COLO668 (cell line): ENCODE measurements around the gene DMBT1.

ENCODE experiments used
- DNase-seq: peaks from one replicate; lab custom pipeline; 2025; ENCODE audit not compliant: unreplicated experiment; lab: John Stamatoyannopoulos, UW

DMBT1 gene

DNA sequence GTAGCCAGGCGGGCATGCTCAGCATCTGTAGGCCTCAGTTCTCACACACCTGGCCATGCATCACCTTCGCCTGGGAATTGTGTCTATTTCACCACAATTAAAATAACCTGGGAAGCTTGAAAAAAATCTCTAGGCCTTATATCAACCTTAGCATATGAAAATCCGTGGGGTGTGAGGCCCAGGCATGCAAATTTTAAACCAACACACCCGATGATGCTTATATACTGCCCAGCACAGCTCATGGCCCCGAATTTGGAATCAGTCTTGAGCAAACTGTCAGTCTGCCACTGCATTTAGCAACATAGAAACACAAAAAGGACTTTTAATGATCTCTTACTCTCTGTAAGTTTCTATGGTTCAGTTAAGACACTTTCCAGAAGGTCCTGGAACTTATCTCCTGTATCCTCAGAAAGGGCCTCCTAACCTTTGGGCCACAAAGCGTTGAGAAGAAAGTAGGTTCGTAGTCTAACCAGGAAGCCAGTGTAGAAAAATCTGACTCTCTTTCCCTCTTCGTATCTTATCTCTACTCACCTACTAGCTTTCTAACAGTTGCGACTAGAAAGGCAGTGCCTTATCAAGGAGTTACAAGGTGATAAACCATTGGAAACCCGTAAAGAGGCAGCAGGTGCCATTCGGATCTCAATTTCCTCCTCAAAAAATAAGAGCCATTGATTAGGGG, 12.0 kb upstream of the DMBT1 start:
- no peak for DNase-seq

DNA sequence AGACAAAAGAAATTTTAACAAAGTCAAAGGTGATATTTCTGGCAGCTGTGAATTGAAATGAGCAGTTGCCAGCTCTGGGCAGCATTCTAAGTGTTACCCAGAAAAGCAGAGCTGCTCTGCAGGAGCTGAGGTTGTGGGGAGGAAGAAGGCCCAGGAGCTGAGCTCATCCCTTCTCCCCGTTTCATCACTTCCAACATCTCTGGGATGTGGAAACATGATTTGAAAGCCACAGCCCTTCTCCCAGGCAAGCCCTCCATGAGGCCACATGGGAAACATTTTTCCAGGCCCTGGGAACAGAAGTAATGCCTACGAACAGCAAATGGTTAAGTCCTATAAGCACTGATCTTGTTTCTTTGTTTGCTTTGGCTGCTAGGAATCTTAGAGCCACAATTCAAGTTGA, 10.9 kb upstream of the DMBT1 start:
- DNase-seq, result no peak

DNA sequence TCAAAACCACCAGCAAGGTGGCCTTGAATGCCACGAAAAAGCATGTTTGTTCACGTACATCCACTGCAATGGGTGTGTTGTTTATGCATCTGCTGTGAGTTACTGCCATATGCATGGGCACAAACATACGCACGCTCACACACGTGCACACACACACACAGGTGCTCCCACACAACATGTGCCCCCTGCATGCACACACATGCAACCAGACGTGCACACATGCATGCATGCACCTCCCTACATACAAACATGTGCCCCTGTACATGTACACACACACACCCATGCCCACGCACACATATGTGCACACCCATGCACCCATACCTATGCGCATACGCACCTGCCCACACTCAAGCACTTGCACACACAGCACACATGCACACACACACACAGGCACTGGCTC, 10.1 kb upstream of the DMBT1 start:
- DNase-seq, result no peak

DNA sequence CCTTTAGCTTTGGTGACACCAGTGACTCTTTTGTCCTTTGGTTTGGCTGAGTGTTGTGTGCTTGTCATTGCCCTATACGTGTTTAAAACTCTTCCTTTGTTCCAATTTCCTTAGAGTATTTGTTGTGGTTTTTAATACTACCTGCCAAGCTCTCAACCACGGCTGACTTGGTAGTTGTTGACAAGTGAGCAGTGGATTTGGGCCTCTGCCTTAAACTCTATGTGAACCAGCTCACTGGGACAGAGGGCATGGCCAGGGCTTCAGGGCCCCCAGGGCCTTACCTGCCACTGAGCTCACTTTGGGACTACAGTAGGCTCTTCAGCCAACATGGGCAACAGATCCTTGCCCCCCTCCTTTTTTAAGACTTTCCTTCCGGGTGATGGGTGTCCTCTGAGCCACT, 9.6 kb upstream of the DMBT1 start:
- DNase-seq, result no peak

DNA sequence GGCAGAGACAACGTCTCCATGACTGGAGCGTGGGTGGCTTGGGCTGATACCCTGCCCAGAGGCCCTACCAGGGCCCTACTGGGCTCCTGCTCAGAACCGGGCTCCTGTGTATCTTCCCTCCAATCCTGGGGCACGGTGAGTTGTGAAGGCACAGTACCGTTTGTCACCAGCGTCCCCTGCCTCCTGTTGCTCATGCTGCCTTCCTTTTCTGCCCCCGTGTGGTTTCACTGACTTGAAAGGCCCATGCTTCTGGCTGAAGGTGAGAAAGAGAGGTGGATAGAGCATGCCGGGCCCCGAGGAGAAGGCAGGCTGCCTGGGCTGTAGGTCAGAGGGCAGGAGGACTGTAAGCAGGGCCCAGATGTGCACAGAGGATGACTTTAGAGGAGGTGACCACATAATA, 9.1 kb upstream of the DMBT1 start:
- no peak for DNase-seq

GRCh38 chr10:122553341-122553740, 7.2 kb upstream of the DMBT1 start:
- no peak for DNase-seq

DNA sequence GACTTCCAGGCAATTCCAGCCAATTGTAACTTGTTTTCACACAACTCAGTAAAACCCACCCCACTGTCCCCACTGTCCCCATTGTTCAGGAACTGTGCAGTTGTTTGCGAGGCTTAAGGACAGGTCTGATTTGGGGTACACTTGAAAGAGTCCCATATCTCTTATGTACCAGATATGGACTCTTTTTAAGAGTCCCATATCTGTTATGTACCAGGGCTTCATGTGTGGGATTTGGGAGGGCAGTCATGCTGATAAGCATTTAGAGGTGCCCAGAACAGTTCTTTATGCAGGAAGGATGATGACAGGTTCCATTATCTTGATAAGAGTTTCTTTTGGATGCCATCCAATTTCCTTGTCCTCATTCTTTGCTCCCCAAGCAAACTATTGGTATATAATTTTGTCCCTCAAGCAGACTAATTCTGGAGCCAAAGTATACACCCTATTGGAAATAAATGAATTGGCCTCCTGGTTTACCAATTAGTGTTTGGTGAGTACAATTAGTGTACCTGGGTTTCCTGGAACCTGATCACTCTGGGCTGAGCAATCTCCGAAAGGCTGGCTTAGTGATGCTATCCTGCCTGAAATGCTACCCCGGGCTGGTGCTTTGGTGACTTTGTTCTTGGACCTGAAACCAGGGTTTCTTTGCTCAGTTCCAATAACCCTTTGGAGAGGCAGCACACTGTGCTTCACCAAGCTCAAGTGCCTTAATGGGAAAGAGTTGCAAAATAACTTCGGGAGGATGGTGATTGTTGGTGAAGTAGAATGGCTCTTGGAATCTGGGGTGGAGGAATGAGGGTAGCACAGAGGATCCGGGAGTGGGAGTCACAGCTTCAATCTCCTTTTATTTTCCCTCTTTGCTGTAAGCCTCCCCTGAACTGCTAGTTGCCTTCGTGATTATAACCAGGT, 6.2 kb upstream of the DMBT1 start:
- no peak for DNase-seq

DNA sequence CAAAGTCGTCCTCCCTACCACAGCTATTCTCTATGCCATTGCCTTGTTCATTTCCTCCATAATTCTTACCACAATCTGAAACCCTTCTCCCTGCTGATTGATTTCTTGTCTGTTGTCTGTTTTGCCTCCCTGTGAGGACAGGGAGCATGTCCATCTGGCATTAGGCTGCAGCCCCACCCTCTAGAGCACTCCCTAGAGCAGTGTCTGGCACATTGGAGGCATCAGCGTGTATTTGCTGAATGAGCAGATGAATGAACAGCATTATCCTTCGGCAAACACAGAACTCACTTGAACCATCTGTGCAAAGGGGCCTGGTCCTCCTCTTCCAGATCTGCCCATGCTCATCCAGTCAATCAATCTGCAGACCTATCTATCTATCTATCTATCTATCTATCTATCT, 5.1 kb upstream of the DMBT1 start:
- peak; percentile 1 for DNase-seq

DNA sequence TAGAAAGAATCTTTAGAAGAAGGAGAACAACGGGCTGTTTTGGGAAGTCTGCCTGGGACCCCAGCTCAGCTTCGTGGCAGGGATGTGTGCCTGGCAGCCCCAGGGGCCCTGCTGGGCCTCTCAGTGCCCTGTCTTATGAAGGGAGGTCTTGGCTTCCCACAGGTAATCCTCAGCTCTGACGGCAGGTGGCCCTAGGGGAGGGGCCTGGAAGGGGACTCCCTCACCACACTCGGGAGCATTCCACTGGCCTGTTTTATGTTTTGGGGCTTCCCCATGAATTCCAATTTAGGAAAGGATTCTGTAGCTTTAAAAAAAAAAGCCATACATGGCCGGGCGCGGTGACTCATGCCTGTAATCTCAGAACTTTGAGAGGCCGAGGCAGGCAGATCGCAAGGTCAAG, 3.0 kb upstream of the DMBT1 start:
- peak; percentile 1 for DNase-seq

GRCh38 chr10:122558452-122558851, 2.1 kb upstream of the DMBT1 start:
- DNase-seq, result peak; percentile 3

DNA sequence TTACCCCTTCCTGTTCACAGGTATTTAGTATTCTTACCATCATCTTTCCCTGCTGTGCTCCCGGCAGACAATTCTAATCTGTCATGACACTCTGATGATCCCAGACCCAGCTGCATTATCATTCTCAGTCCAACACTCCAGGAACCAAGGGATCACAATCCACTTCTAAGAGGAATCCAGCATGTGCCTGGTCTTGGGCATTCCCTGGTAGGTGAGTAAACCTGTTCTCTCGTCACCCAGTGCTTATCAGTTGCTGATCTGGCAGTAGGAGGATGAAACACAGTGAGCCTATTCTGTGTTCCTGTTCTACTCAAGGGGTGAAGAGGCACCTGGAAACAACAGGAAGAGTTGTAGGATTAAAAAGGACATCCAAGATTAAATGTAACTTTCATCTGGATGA, 1.3 kb upstream of the DMBT1 start:
- no peak for DNase-seq

DNA sequence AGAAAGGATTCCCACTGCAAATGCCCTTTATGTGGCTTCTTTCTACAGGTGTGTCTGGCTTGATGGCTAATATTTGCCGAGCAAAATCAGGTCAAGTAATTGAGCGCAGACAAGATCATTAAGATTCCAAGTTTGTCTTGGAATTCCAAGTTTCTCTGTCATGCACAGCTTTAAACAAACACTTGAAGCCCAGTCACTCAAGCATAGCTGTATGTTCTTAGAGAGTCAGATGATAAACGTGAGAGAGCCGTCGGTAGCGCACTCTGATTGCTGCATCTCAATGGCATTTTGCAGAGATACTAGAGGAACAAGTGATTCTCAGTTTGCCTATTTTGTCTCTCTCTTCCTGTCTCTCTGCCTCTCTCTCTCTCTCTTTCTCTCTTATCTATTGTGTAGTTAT, 658 bp downstream of the DMBT1 start:
- DNase-seq, result no peak

DNA sequence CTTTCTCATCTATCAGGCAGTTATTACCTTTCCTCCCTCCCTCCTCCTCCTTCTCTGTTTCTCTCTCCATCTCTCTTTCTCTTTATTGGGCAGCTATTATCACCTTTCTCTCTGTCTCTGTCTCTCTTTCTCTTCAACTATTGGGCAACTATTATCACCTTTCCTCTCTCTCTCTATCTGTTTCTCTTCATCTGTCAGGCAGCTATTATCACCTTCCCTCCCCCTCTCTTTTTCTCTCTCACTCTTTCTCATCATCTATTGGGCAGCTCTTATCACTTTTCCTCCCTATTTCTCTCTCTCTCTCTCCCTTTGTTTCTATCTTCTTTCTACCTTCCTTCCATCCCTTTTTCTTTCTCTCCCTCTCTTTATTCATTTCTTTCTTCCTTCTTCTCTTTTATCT, 1.2 kb downstream of the DMBT1 start:
- DNase-seq, result no peak

GRCh38 chr10:122564980-122565379, 4.4 kb downstream of the DMBT1 start:
- no peak for DNase-seq

DNA sequence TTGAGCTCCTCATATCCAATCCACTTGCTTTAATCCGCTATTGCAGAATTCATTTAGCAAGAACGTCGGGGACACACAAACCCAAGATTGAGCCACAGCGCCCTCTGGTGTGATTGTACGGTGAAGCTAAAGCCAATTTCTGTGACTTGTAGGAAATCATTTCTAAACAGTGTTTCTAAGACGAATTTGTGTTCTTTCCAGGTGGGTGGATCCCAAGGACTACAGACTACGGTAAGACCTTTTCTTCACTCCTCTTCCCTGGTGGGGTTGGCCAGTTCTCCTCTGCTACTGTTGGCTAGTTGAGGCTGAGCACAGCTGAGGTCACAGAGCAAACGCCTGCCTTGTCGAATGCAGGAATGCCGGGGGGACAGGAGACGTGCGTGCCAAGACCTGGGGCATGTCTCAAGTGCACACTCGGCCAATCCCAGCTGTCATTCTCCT, 5.2 kb downstream of the DMBT1 start:
- peak; percentile 63 for DNase-seq

GRCh38 chr10:122566632-122567031, 6.1 kb downstream of the DMBT1 start:
- DNase-seq, result no peak

GRCh38 chr10:122567056-122567660, 6.6 kb downstream of the DMBT1 start:
- DNase-seq, result peak; percentile 6

GRCh38 chr10:122568551-122568950, 8.0 kb downstream of the DMBT1 start:
- no peak for DNase-seq

DNA sequence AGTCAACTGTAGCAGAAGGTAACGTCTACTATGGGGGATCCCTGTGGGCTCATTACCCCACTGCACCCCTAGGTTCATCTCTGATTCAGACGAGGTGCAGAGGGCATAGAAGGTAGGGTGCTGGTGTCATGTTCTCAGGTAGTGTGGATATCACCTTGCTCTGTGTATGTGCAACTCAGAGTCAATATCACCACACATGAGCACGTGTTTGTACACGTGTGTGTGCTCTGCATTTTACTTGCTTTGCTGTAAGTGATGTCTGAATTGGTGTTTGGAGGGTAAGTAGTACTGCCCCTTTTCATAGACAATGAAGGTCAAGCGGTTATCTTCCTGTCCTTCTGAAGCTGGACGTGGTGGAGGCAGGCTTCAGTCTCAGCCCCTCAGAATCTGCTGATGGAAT, 10.4 kb downstream of the DMBT1 start:
- DNase-seq, result no peak

DNA sequence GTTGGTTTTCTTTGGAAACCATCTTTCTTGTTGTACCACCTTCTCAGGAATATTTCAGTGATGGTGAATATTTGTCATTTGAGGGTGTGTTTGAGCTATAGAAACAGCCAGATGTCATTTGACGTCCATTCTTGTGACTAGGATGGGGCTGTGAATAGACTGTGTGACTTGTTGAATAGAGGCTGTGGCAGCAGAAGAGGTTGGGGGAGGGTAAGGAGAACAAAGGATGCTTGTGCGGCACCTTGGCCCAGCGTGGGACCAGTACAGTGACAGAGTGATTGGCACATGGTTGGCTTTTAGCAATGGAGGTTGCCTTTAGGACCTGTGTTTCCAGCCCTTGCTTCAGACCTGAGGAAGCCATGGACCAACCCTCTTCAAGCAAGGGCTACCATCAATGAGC, 11.3 kb downstream of the DMBT1 start:
- DNase-seq, result no peak

DNA sequence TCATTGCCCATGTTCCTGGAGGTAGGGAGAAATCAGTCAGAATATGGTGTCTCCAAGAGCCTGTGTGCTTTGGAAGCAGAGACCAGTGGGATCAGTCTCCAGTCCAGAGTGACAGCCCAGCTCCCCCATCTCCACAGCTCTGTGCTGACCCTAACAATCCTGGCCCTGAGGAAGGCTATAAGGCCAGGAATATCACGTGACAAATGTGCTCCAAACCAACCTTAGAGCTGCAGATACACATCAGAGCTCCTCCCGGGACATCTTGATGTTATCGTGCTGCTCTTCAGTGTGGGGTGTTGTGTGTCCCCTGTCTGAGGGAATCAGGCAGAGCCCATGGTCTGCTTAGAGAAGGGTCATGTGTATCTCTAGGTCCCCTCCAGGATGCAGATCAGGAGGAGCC, 15.2 kb downstream of the DMBT1 start:
- no peak for DNase-seq

DNA sequence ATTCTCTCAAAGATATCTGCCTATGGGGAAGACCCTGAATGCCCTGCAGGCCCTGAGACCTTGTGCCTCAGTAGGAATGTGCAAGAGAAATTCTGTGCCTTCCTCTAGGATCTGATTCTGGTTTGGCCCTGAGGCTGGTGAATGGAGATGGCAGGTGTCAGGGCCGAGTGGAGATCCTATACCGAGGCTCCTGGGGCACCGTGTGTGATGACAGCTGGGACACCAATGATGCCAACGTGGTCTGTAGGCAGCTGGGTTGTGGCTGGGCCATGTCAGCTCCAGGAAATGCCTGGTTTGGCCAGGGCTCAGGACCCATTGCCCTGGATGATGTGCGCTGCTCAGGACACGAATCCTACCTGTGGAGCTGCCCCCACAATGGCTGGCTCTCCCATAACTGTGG, 15.7 kb downstream of the DMBT1 start:
- no peak for DNase-seq
